Motor neuron (in vitro differentiated cells): ENCODE measurements around the gene ZPR1. TPM values are rescaled to one million over a fixed set of nuclear protein-coding genes. Genes with fewer than 3 reads are reported as not detected.
"Not testable (repeated sequence)": the region's sequence is repeated elsewhere in the genome, so short reads cannot be mapped to it uniquely, and the experiment has no call there.

ENCODE experiments used
- ATAC-seq, 8 experiments: fragments of 200-7000 bp; cut with Tn5 transposase; replicated peaks in 6 of 8; 2 replicates each; pipeline ENCODE4 v1.8.0; 2021; ENCODE audit warnings: mild to moderate bottlenecking in 8 of 8, moderate library complexity in 8 of 8
- H3K27ac ChIP-seq, 2 donors: fragments of 250-450 bp; sonication (Bioruptor Pico); 2 replicates each; pipeline ENCODE4 v1.9.0; 2021; ENCODE audit warnings: antibody characterized with exemption in 2 of 2, mild to moderate bottlenecking in 2 of 2, moderate library complexity in 1 of 2
- H3K4me1 ChIP-seq, 2 donors: fragments of 250-450 bp; sonication (Bioruptor Pico); replicated peaks in 1 of 2; 2 replicates each; pipeline ENCODE4 v1.6.1; 2021; ENCODE audit warnings: antibody characterized with exemption in 2 of 2, mild to moderate bottlenecking in 2 of 2, moderate library complexity in 1 of 2
- H3K4me3 ChIP-seq, 5 donors: fragments of 250-450 bp; sonication (Bioruptor Pico); 2 replicates each; pipeline ENCODE4 v1.9.0; 2021; ENCODE audit warnings: antibody characterized with exemption in 5 of 5, mild to moderate bottlenecking in 5 of 5, moderate library complexity in 4 of 5
- WGBS, 10 experiments: fragments of 450-650 bp; shearing (Covaris generic); methylation state at CpG; one replicate each; pipeline ENCODE4 v1.0.0; 2022; 5-methylcytosine and 5-hydroxymethylcytosine counted together
- in situ Hi-C, 9 experiments: fragments of 400-800 bp; cut with MboI; loops; one replicate each; pipeline ENCODE4 v1.15.0; 2021; ENCODE audit warnings: low sequenced_read_pairs in 9 of 9, low pct_unique_long_range_greater_than_20kb in 2 of 9; ENCODE audit not compliant: unreplicated experiment in 9 of 9
- total RNA-seq, 8 experiments: library from RNA; unstranded; fragments of 300-600 nt; gene quantifications; 2 replicates each; pipeline versions ENCODE4 v1.2.3 to v1.2.4, GENCODE V29; 2022

ZPR1 gene, protein sequence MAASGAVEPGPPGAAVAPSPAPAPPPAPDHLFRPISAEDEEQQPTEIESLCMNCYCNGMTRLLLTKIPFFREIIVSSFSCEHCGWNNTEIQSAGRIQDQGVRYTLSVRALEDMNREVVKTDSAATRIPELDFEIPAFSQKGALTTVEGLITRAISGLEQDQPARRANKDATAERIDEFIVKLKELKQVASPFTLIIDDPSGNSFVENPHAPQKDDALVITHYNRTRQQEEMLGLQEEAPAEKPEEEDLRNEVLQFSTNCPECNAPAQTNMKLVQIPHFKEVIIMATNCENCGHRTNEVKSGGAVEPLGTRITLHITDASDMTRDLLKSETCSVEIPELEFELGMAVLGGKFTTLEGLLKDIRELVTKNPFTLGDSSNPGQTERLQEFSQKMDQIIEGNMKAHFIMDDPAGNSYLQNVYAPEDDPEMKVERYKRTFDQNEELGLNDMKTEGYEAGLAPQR
- 10 to 100 TPM; 22.4 to 43.5 (median 33.0) TPM for total RNA-seq

GRCh38 chr11:116787786-116788486 is at the start of gene ZPR1:
ZPR1 (minus strand) TSS chr11:116788023; CDS start chr11:116787990, 33 bp downstream.
- Histone ChIP-seq H3K27ac (peak within 1 kb of the TSS; percentile 67 to 88), H3K4me1 (peaks cover 8 to 13% of the 10 kb centered on the region in 2 donors), H3K4me3 (peak within 1 kb of the TSS; percentile 95 to 99 (median 98))
- 0 to 26% (median 2%) methylated on average over 1 to 10 of the region's 56 CpGs; no CpG with 5 or more reads in 2 of the 10 experiments for WGBS, 10 experiments
- ATAC-seq: peak; percentile 86 to 91 (median 88)
- in situ Hi-C loops: loop anchor here in 1 of 9 experiments (25.0 kb wide), 1 partner anchor 324 kb away; no protein-coding TSS in a partner anchor

- H3K27ac ChIP-seq: no peak overlapping the region
- in situ Hi-C loops: no loop called here
- no peak overlapping the region for H3K4me3 ChIP-seq
- WGBS, 10 experiments: 60 to 100% (median 80%) methylated on average over 1 to 2 of the region's 7 CpGs; no CpG with 5 or more reads in 6 of the 10 experiments
- no peak for ATAC-seq
- peaks cover 3 to 11% of the 10 kb centered on the region in 2 donors for H3K4me1 ChIP-seq
Measured at GRCh38 chr11:116836632-116836991, 48.8 kb upstream of the ZPR1 start.

DNA sequence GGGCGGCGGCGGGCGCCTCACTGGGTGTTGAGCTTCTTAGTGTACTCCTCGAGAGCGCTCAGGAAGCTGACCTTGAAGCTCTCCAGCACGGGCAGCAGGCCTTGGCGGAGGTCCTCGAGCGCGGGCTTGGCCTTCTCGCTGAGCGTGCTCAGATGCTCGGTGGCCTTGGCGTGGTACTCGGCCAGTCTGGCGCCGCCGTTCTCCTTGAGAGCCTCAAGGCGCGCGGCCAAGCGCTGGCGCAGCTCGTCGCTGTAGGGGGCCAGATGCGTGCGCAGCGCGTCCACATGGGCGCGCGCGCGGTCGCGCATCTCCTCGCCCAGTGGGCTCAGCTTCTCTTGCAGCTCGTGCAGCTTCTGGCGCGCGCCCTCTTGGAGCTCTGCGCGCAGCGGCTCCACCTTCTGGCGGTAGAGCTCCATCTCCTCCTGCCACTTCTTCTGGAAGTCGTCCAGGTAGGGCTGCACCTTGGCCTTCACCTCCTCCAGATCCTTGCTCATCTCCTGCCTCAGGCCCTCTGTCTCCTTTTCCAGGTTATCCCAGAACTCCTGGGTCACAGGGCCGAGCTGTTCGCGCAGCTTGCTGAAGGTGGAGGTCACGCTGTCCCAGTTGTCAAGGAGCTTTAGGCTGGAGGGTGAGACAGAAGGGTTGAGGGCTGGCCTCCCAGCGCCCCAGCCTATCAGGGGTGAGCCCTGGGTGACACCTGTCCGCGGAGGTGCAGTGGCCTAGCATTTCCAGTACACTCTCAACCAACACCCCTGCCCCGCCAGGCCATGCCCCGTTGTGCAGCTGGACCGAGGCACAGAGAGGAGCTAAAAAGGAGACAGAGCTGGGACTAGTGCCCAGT is 48.2 kb upstream of the ZPR1 start:
- peaks cover 3 to 11% of the 10 kb centered on the region in 2 donors for H3K4me1 ChIP-seq
- peak; percentile 90 to 97 (median 94) for ATAC-seq
- peak overlapping the region; percentile 7 to 33 (median 16) for H3K4me3 ChIP-seq
- in situ Hi-C loops: no loop called here
- H3K27ac ChIP-seq: peak overlapping the region; percentile 1 to 10
- 40 to 100% (median 78%) methylated on average over 2 to 25 of the region's 57 CpGs; no CpG with 5 or more reads in 4 of the 10 experiments for WGBS, 10 experiments

DNA sequence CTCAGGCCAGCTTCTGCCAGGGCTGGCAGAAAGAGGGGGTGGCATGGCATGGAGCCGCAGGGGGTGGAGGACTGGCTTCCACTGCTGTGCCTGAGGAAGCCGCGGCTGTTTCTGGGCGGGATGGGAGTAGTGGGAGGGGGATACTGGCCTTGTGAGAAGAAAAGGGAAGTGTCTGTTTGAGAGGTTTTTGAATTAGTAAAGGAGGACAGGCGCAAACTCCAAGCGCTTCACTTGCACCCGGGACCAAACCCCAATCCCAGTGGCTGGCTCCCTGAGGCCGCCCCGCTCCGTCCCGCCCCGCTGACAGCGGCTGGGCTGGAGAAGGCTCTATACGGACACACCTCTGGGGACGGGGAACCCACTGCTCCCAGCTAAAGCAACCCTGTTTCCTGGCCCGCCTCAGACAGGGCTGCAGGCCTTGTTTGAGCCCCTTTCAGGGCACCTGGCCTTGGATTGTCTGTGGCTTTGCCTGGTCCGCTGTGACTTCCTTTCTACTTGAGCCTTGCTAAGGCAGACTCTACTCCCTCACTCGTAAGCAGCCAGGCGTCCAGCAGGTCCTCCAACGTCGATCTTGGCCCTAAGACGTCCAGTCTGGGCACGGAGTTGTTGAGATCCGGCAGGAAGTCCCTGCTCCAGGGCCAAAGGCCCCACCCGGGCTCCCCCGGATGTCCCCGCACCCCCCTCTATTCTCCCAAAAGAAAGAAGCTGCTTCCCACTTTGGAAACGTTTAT is 47.4 kb upstream of the ZPR1 start:
- 21 to 100% (median 80%) methylated on average over 1 to 4 of the region's 28 CpGs; no CpG with 5 or more reads in 4 of the 10 experiments for whole genome bisulfite sequencing, 10 experiments
- peak overlapping the region; percentile 1 to 10 for H3K27ac ChIP-seq
- peak overlapping the region in 4 of 5 donors; percentile 11 to 33 (median 17) for H3K4me3 ChIP-seq
- peak in 4 of 8 experiments; percentile 5 to 13 (median 8) for ATAC-seq
- in situ Hi-C loops: no loop called here
- peaks cover 3 to 11% of the 10 kb centered on the region in 2 donors for H3K4me1 ChIP-seq

DNA sequence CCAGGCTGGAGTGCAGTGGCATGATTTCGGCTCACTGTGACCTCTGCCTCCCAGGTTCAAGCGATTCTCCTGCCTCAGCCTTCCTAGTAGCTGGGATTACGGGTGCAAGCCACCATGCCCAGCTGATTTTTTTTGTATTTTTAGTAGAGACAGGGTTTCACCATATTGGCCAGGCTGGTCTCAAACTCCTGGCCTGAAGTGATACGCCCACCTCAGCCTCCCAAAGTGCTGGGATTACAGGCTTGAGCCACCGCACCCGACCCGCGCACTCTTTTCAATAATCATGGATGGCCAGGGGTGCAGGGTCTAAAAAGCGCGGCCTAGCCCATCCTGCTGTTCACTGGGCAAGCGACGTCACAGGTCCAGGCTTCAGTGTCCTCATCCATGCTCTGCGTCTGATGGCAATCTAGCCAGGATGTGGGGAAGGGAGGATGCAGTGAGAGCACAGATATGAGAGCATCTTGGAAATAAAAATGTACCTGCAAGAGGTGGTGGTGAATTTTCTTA is 46.8 kb upstream of the ZPR1 start:
- in situ Hi-C loops, ATAC-seq, H3K4me3 ChIP-seq, H3K27ac ChIP-seq: not testable (repeated sequence)
- 74 to 100% (median 91%) methylated on average over 1 to 11 of the region's 13 CpGs; no CpG with 5 or more reads in 4 of the 10 experiments for WGBS, 10 experiments
- peaks cover 3 to 13% of the 10 kb centered on the region in 2 donors for H3K4me1 ChIP-seq

- H3K4me3 ChIP-seq: no peak overlapping the region
- H3K4me1 ChIP-seq: peaks cover 3 to 17% of the 10 kb centered on the region in 2 donors
- in situ Hi-C loops: no loop called here
- no peak for ATAC-seq
- H3K27ac ChIP-seq: no peak overlapping the region
- WGBS, 10 experiments: 83 to 100% (median 91%) methylated on average over 1 to 9 of the region's 14 CpGs; no CpG with 5 or more reads in 4 of the 10 experiments
Measured at GRCh38 chr11:116833816-116834534, 46.2 kb upstream of the ZPR1 start.

GRCh38 chr11:116833491-116833815 is 45.6 kb upstream of the ZPR1 start:
- Histone ChIP-seq H3K4me3 (no peak overlapping the region), H3K4me1 (peaks cover 3 to 19% of the 10 kb centered on the region in 2 donors), H3K27ac (no peak overlapping the region)
- no peak for ATAC-seq
- in situ Hi-C loops: no loop called here
- 0 to 100% (median 83%) methylated on average over 1 to 9 of the region's 10 CpGs; no CpG with 5 or more reads in 2 of the 10 experiments for WGBS, 10 experiments

GRCh38 chr11:116832350-116833290 is 44.8 kb upstream of the ZPR1 start:
- no peak for ATAC-seq
- in situ Hi-C loops: no loop called here
- WGBS, 10 experiments: 75 to 90% (median 89%) methylated on average over 3 to 8 of the region's 13 CpGs; no CpG with 5 or more reads in 5 of the 10 experiments
- Histone ChIP-seq H3K4me1 (peaks cover 3 to 16% of the 10 kb centered on the region in 2 donors), H3K4me3 (no peak overlapping the region), H3K27ac (no peak overlapping the region)

- no peak overlapping the region for H3K27ac ChIP-seq
- 50 to 100% (median 84%) methylated on average over 1 to 3 of the region's 7 CpGs; no CpG with 5 or more reads in 6 of the 10 experiments for WGBS, 10 experiments
- no peak overlapping the region for H3K4me3 ChIP-seq
- in situ Hi-C loops: no loop called here
- ATAC-seq: no peak
- peaks cover 3 to 19% of the 10 kb centered on the region in 2 donors for H3K4me1 ChIP-seq
Measured at GRCh38 chr11:116831790-116832349, 44.0 kb upstream of the ZPR1 start.

- ATAC-seq: no peak
- in situ Hi-C loops: no loop called here
- Histone ChIP-seq H3K27ac (no peak overlapping the region), H3K4me1 (peaks cover 2 to 21% of the 10 kb centered on the region in 2 donors), H3K4me3 (no peak overlapping the region)
- 100% methylated on average over 1 of the region's 17 CpGs; no CpG with 5 or more reads in 9 of the 10 experiments for WGBS, 10 experiments
Measured at GRCh38 chr11:116830184-116830912, 42.5 kb upstream of the ZPR1 start.
